Omental fat pad (tissue), 4 donors: ENCODE measurements around the gene THSD1. TPM values are rescaled to one million over a fixed set of nuclear protein-coding genes. Genes with fewer than 3 reads are reported as not detected.
"Not testable (repeated sequence)": the region's sequence is repeated elsewhere in the genome, so short reads cannot be mapped to it uniquely, and the experiment has no call there.

Experiments
- ATAC-seq: fragments of 150-250 bp; one replicate; pipeline ENCODE4 v1.9.1; 2016; ENCODE audit warnings: mild to moderate bottlenecking, moderate library complexity; ENCODE audit not compliant: low FRiP score
- DNase-seq: peaks from one replicate; pipeline ENCODE4 v3.0.0-alpha.2; 2019; ENCODE audit warnings: low spot score
- total RNA-seq, 4 donors: library from RNA; depleted of rRNA; stranded (reverse); fragments of >200 nt; gene quantifications; one replicate each; pipeline ENCODE4 v1.1.0, GENCODE V29; 2016
- TF ChIP-seq, protein P1 (sequence below), 3 donors: fragments of 450-650 bp; IDR thresholded peaks; one replicate each; pipeline ENCODE4 v1.5.1; 2016 to 2017; ENCODE audit warnings: antibody characterized with exemption in 3 of 3, mild to moderate bottlenecking in 3 of 3, moderate library complexity in 2 of 3

Gene THSD1
- total RNA-seq, 4 donors from 2014 or later, result 2.8 to 21.6 (median 4.2) TPM

GRCh38 chr13:52411629-52412028 is 5.7 kb upstream of the THSD1 start:
- DNase-seq, result no peak
- TF ChIP-seq, protein P1, sequence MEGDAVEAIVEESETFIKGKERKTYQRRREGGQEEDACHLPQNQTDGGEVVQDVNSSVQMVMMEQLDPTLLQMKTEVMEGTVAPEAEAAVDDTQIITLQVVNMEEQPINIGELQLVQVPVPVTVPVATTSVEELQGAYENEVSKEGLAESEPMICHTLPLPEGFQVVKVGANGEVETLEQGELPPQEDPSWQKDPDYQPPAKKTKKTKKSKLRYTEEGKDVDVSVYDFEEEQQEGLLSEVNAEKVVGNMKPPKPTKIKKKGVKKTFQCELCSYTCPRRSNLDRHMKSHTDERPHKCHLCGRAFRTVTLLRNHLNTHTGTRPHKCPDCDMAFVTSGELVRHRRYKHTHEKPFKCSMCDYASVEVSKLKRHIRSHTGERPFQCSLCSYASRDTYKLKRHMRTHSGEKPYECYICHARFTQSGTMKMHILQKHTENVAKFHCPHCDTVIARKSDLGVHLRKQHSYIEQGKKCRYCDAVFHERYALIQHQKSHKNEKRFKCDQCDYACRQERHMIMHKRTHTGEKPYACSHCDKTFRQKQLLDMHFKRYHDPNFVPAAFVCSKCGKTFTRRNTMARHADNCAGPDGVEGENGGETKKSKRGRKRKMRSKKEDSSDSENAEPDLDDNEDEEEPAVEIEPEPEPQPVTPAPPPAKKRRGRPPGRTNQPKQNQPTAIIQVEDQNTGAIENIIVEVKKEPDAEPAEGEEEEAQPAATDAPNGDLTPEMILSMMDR (IDR thresholded peaks at IDR 0.05), result no peak
- no peak for ATAC-seq

DNA sequence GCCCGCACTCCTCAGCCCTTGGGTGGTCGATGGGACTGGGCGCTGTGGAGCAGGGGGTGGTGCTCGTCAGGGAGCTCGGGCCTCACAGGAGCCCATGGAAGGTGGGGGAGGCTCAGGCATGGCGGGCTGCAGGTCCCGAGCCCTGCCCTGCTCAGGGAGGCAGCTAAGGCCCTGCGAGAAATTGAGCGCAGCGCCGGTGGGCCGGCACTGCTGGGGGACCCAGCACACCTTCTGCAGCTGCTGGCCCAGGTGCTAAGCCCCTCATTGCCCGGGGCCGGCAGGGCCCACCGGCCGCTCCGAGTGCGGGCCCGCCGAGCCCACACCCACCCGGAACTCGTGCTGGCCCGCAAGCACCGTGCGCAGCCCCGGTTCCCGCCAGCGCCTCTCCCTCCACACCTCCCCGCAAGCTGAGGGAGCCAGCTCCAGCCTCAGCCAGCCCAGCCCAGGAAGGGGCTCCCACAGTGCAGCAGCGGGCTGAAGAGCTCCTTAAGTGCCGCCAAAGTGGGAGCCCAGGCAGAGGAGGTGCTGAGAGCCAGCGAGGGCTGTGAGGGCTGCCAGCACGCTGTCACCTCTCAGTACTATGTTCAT is 2.2 kb upstream of the THSD1 start:
- DNase-seq, ATAC-seq: not testable (repeated sequence)

- ATAC-seq, DNase-seq: not testable (repeated sequence)
Measured at GRCh38 chr13:52407436-52407835, 1.5 kb upstream of the THSD1 start.

GRCh38 chr13:52406629-52407028 is 657 bp upstream of the THSD1 start:
- ATAC-seq (no peak), DNase-seq (no peak)
- TF ChIP-seq, protein P1 (IDR thresholded peaks at IDR 0.05), result no peak

DNA sequence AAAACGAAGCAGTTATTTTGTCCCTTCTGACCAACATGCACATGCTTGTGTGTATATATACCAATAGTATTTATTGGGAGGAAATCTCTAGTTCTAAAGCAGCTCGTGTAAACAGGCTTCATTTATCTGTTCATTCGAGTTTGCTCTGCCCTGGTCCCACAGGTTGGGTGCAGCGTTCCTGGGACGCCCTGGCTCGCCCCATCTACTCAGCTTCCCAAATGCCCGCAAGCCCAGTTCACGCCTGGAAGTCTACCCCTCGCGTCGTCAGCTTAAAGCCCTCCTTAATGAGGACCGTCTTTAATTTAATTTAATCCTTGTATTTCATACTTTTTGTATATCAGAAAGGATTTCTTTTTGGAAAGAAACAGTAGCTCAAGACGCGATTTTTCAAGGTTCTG is 604 bp downstream of the THSD1 start:
- TF ChIP-seq, protein P1 (IDR thresholded peaks at IDR 0.05), result no peak
- ATAC-seq, result no peak
- no peak for DNase-seq

- TF ChIP-seq, protein P1 (IDR thresholded peaks at IDR 0.05), result no peak
- DNase-seq, result no peak
- no peak for ATAC-seq
Measured at GRCh38 chr13:52399708-52400107, 6.3 kb downstream of the THSD1 start.

GRCh38 chr13:52399046-52399445 is 6.9 kb downstream of the THSD1 start:
- DNase-seq (no peak), ATAC-seq (no peak)
- TF ChIP-seq, protein P1 (IDR thresholded peaks at IDR 0.05), result no peak

- TF ChIP-seq, protein P1 (IDR thresholded peaks at IDR 0.05), result no peak
- ATAC-seq, result no peak
- DNase-seq, result no peak
Measured at GRCh38 chr13:52395704-52396103, 10.3 kb downstream of the THSD1 start.
